Measurements from ENCODE around the gene TLE4. TPM values are rescaled to one million over a fixed set of nuclear protein-coding genes. Genes with fewer than 3 reads are reported as not detected.
"Not testable (repeated sequence)": the region's sequence is repeated elsewhere in the genome, so short reads cannot be mapped to it uniquely, and the experiment has no call there.

Gene TLE4
- total and polyA plus RNA-seq, 2 experiments from 2014 or later = 45.8 to 72.9 TPM

GRCh38 chr9:79654591-79655382, 83.0 kb downstream of the TLE4 start:
- H3K9me3 Mint-ChIP-seq; H3K79me2 ChIP-seq (replicated peaks; ENCODE audit: insufficient read depth); H3K36me3 ChIP-seq (ENCODE audit: insufficient read depth); H3K36me3 Mint-ChIP-seq (ENCODE audit: low read depth); H3K27me3 ChIP-seq (ENCODE audit: insufficient read depth); H3F3A ChIP-seq (replicated peaks; ENCODE audit: low read depth); H3K27ac Mint-ChIP-seq; H3K4me3 Mint-ChIP-seq; H3K9me2 ChIP-seq (ENCODE audit: insufficient read depth); DNase-seq (ENCODE audit: low spot score); H2AFZ ChIP-seq; ATAC-seq; H4K20me1 ChIP-seq (replicated peaks; ENCODE audit: insufficient read depth); H3K4me3 ChIP-seq; H3K4me2 ChIP-seq; H3K27me3 Mint-ChIP-seq (ENCODE audit: insufficient read depth, low read depth, poor library complexity); H3K27ac ChIP-seq (ENCODE audit: low read depth): not testable (repeated sequence)
- H3K4me1 ChIP-seq (ENCODE audit: insufficient read depth) = peaks cover 17% of the 10 kb centered on the region
- peaks cover 20% of the 10 kb centered on the region for H3K4me1 Mint-ChIP-seq

DNA sequence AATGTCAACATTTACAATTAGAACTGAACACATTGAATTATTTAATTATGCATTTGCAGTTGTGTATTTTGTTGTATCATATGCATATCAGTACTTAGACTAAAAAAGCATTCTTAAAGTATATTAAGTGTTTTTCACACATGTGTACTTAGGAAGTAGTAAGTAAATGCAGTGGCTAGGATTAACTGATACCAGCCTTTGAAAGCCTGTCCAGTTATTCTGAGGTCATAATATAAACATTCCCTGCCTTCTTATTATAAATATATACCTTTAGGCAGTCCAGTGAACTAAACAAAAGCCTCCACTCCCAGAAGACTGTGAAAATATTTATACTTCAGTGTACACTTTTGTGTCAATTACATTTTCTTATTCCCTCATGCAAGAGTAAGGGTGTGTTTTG, 83.8 kb downstream of the TLE4 start:
- Mint-ChIP-seq H3K36me3 (ENCODE audit: low read depth) (peaks cover 10% of the 10 kb centered on the region; the same call in 1 of the 3 replicates), H3K9me3 (no peaks in the 10 kb centered on the region), H3K27me3 (ENCODE audit: insufficient read depth, low read depth, poor library complexity) (peaks cover 2% of the 10 kb centered on the region), H3K4me3 (no peak overlapping the region), H3K27ac (no peak overlapping the region), H3K4me1 (peaks cover 22% of the 10 kb centered on the region)
- Histone ChIP-seq H3K4me1 (ENCODE audit: insufficient read depth) (peaks cover 22% of the 10 kb centered on the region), H3F3A (replicated peaks; ENCODE audit: low read depth) (no peaks in the 10 kb centered on the region), H3K27ac (ENCODE audit: low read depth) (no peak overlapping the region), H3K9me2 (ENCODE audit: insufficient read depth) (no peaks in the 10 kb centered on the region), H3K36me3 (ENCODE audit: insufficient read depth) (no peaks in the 10 kb centered on the region), H3K4me3 (no peak overlapping the region), H4K20me1 (replicated peaks; ENCODE audit: insufficient read depth) (no peaks in the 10 kb centered on the region), H2AFZ (no peak overlapping the region), H3K4me2 (no peak overlapping the region), H3K27me3 (ENCODE audit: insufficient read depth) (no peaks in the 10 kb centered on the region), H3K79me2 (replicated peaks; ENCODE audit: insufficient read depth) (0 out of 2 replicates have a peak, but pooled peaks cover 3% of the 10 kb centered on the region)
- ATAC-seq = no peak
- DNase-seq (ENCODE audit: low spot score) = no peak
- TF ChIP-seq STAT1 (IDR thresholded peaks at IDR 0.05; ENCODE audit: unreplicated experiment) = no peak
- TF ChIP-seq, protein P1, sequence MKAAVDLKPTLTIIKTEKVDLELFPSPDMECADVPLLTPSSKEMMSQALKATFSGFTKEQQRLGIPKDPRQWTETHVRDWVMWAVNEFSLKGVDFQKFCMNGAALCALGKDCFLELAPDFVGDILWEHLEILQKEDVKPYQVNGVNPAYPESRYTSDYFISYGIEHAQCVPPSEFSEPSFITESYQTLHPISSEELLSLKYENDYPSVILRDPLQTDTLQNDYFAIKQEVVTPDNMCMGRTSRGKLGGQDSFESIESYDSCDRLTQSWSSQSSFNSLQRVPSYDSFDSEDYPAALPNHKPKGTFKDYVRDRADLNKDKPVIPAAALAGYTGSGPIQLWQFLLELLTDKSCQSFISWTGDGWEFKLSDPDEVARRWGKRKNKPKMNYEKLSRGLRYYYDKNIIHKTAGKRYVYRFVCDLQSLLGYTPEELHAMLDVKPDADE (IDR thresholded peaks at IDR 0.05) = no peak
- TF ChIP-seq ZNF462 (CRISPR knock-in tag; IDR thresholded peaks at IDR 0.05) = no peak
- TF ChIP-seq EZH2phosphoT487 (IDR thresholded peaks at IDR 0.05; ENCODE audit: unreplicated experiment) = no peak
- no peak for TF ChIP-seq ZNF331 (CRISPR knock-in tag; IDR thresholded peaks at IDR 0.05; ENCODE audit: low read depth)
- TF ChIP-seq ZNF114 (CRISPR knock-in tag; IDR thresholded peaks at IDR 0.05) = no peak
- TF ChIP-seq NANOG (IDR thresholded peaks at IDR 0.05; ENCODE audit: borderline replicate concordance) = no peak
- TF ChIP-seq, protein P2, sequence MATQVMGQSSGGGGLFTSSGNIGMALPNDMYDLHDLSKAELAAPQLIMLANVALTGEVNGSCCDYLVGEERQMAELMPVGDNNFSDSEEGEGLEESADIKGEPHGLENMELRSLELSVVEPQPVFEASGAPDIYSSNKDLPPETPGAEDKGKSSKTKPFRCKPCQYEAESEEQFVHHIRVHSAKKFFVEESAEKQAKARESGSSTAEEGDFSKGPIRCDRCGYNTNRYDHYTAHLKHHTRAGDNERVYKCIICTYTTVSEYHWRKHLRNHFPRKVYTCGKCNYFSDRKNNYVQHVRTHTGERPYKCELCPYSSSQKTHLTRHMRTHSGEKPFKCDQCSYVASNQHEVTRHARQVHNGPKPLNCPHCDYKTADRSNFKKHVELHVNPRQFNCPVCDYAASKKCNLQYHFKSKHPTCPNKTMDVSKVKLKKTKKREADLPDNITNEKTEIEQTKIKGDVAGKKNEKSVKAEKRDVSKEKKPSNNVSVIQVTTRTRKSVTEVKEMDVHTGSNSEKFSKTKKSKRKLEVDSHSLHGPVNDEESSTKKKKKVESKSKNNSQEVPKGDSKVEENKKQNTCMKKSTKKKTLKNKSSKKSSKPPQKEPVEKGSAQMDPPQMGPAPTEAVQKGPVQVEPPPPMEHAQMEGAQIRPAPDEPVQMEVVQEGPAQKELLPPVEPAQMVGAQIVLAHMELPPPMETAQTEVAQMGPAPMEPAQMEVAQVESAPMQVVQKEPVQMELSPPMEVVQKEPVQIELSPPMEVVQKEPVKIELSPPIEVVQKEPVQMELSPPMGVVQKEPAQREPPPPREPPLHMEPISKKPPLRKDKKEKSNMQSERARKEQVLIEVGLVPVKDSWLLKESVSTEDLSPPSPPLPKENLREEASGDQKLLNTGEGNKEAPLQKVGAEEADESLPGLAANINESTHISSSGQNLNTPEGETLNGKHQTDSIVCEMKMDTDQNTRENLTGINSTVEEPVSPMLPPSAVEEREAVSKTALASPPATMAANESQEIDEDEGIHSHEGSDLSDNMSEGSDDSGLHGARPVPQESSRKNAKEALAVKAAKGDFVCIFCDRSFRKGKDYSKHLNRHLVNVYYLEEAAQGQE (IDR thresholded peaks at IDR 0.05; ENCODE audit: unreplicated experiment) = no peak
- no peak for TF ChIP-seq JUNB (IDR thresholded peaks at IDR 0.05; ENCODE audit: unreplicated experiment)
- no peak for TF ChIP-seq POLR2AphosphoS5 (IDR thresholded peaks at IDR 0.05; ENCODE audit: low read depth)
- no peak for TF ChIP-seq CREB1 (CRISPR knock-in tag; IDR thresholded peaks at IDR 0.05; ENCODE audit: low read depth)

All from GM23338 (cell line).